ENCODE data around the gene TGFB3.
A peak's percentile ranks its signal among the peaks of the same experiment; 100 is the strongest.

Gene TGFB3

GRCh38 chr14:75981426-75982265 lies at the start of gene TGFB3:
TSS of gene TGFB3 (minus strand) at chr14:75981995. CDS start at chr14:75980893, 1,102 bp downstream.
- peak within 1 kb of the TSS; percentile 71 for H3K4me3 ChIP-seq (ENCODE audit: low read depth, low read length)
- TF ChIP-seq CTCF (IDR thresholded peaks at IDR 0.05; ENCODE audit: insufficient read depth, low read depth, low read length, missing control alignments), result no peak
- peak; percentile 86 for DNase-seq (ENCODE audit: low read depth)

DNA sequence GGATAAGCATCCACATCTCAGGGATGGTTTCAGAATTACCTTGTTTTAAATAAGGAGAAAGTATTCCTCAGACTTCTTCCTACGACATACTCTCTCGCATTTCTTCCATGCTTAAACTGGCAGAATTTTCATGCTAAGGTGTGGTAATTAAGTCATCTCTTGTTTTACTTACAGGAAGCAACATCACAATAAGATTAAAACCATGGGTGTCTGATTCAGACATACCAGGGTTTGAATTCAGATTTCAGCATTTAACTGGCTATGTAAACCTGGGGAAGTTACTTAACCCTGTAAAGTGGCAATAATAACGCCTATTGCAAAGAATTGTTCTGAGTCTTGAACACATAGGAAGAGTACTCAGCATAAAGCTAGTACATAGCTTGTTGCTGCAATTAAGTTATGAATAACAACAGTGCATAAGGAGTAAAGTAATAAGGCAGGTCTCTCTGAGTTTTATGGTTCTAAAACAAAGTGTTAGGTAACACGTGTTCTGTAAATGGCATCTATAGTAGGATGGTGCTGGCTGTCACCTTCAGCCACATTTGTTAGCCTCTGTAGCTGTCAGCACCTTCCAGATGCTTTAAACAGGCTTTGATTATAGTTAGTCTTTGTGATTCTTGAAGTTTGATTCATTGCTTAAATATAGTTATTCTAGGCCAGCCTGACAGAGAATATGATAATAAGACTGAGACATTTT lies 42.6 kb upstream of the TGFB3 start:
- no peak for TF ChIP-seq CTCF (IDR thresholded peaks at IDR 0.05; ENCODE audit: insufficient read depth, low read depth, low read length, missing control alignments)
- H3K4me3 ChIP-seq (ENCODE audit: low read depth, low read length), result no peak overlapping the region

DNA sequence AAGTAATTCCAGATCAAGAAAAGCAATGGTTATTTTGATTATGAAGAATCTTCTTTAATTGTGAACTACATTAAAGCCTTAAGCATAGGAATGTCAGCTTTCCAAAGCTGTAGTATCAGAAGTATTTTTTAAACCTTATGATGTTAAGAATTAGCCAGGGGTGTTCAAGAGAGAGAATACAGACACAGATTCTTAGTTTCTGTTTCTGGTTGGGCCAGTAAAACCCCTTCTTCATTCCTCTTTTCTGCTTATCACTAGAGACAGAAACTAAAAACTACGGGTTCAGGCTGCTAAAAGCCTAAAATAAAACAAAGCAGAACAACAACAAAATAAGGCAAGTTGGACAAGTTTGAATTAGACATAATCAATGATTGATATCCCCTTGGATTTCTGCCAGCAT lies 42.0 kb upstream of the TGFB3 start:
- TF ChIP-seq CTCF (IDR thresholded peaks at IDR 0.05; ENCODE audit: insufficient read depth, low read depth, low read length, missing control alignments), result no peak
- peak; percentile 14 for DNase-seq (ENCODE audit: low read depth)

More for the DNA sequence above, 42.6 kb upstream of the TGFB3 start:
- DNase-seq (ENCODE audit: low read depth), result no peak

GRCh38 chr14:76022991-76023390 lies 41.2 kb upstream of the TGFB3 start:
- TF ChIP-seq CTCF (IDR thresholded peaks at IDR 0.05; ENCODE audit: insufficient read depth, low read depth, low read length, missing control alignments), result no peak
- no peak overlapping the region for H3K4me3 ChIP-seq (ENCODE audit: low read depth, low read length)
- DNase-seq (ENCODE audit: low read depth), result no peak

More for the DNA sequence above, 42.0 kb upstream of the TGFB3 start:
- no peak overlapping the region for H3K4me3 ChIP-seq (ENCODE audit: low read depth, low read length)

DNA sequence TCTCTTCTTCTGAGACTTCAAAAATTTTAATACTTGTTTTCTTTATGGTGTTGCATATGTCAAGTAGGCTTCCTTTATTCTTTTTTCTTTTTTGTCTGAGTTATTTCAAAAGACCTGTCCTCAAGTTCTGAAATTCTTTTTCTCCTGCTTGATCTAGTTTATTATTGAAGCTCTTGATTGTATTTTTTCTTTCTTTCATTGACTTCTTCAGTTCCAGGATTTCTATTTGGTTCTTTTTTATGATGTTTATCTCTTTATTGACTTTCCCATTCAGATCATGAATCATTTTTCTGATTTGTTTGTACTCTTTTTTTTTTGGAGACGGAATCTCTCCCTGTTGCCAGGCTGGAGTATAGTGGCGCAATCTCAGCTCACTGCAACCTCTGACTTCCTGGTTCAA lies 37.9 kb upstream of the TGFB3 start:
- no peak overlapping the region for H3K4me3 ChIP-seq (ENCODE audit: low read depth, low read length)
- TF ChIP-seq CTCF (IDR thresholded peaks at IDR 0.05; ENCODE audit: insufficient read depth, low read depth, low read length, missing control alignments), result no peak
- no peak for DNase-seq (ENCODE audit: low read depth)

GRCh38 chr14:76015668-76016067 lies 33.9 kb upstream of the TGFB3 start:
- TF ChIP-seq CTCF (IDR thresholded peaks at IDR 0.05; ENCODE audit: insufficient read depth, low read depth, low read length, missing control alignments), result no peak
- DNase-seq (ENCODE audit: low read depth), result peak; percentile 8
- H3K4me3 ChIP-seq (ENCODE audit: low read depth, low read length), result no peak overlapping the region

All from GM12865 (cell line).